GM12878 (cell line): ENCODE measurements around the gene DHX16. TPM values are rescaled to one million over a fixed set of nuclear protein-coding genes. Genes with fewer than 3 reads are reported as not detected.

Experiments
- ASH2L ChIP-seq: fragments of 300-600, 200-600 bp; sonication (generic); IDR thresholded peaks from 2 replicates; pipeline ENCODE4 v1.6.1; 2017; ENCODE audit warnings: low read depth, mild to moderate bottlenecking, borderline replicate concordance
- ATF7 ChIP-seq: fragments of 450-650 bp; IDR thresholded peaks from 2 replicates; pipeline ENCODE4 v1.6.1; 2016; ENCODE audit warnings: low read depth, mild to moderate bottlenecking
- BACH1 ChIP-seq: fragments of 450-650 bp; IDR thresholded peaks from 2 replicates; pipeline ENCODE4 v1.6.1; 2017; ENCODE audit warnings: mild to moderate bottlenecking, borderline replicate concordance
- CEBPB ChIP-seq, 2 experiments: fragments of 150-350 bp in 1 of 2; IDR thresholded peaks; 2 replicates each; pipeline ENCODE4 v1.6.1; 2012 to 2014; ENCODE audit warnings: low read depth in 2 of 2, low read length in 2 of 2, borderline replicate concordance in 1 of 2, inconsistent platforms in 1 of 2
- CHD1 ChIP-seq: IDR thresholded peaks from 2 replicates; pipeline ENCODE4 v1.6.1; 2012; ENCODE audit warnings: low read depth, low read length, improper control_type of control experiment
- EED ChIP-seq: sonication (generic); IDR thresholded peaks from 2 replicates; pipeline ENCODE4 v1.6.1; 2016; ENCODE audit warnings: antibody characterized with exemption, low read depth
- FOS ChIP-seq: IDR thresholded peaks from 3 replicates; pipeline ENCODE4 v1.6.1; 2011; ENCODE audit warnings: borderline replicate concordance; ENCODE audit not compliant: insufficient read length; ENCODE audit errors: extremely low read depth
- MEF2B ChIP-seq: fragments of 450-650 bp; IDR thresholded peaks from 2 replicates; pipeline ENCODE4 v1.6.1; 2018; ENCODE audit warnings: mild to moderate bottlenecking, moderate library complexity; ENCODE audit not compliant: partially characterized antibody, poor library complexity, severe bottlenecking
- MTA3 ChIP-seq: IDR thresholded peaks from 2 replicates; pipeline ENCODE4 v1.6.1; 2012; ENCODE audit warnings: low read length, inconsistent platforms, borderline replicate concordance
- POLR2AphosphoS5 ChIP-seq: IDR thresholded peaks from 2 replicates; pipeline ENCODE4 v1.6.1; 2011; ENCODE audit warnings: mild to moderate bottlenecking, low read length, inconsistent platforms
- SP1 ChIP-seq: IDR thresholded peaks from one replicate; pipeline ENCODE4 v1.6.1; 2011; ENCODE audit warnings: low read depth, low read length
- TCF3 ChIP-seq: IDR thresholded peaks from 2 replicates; pipeline ENCODE4 v1.6.1; 2012; ENCODE audit warnings: low read depth, mild to moderate bottlenecking, low read length, borderline replicate concordance; ENCODE audit not compliant: insufficient read depth
- ZNF207 ChIP-seq: fragments of 450-650 bp; IDR thresholded peaks from 2 replicates; pipeline ENCODE4 v1.6.1; 2014; ENCODE audit warnings: antibody characterized with exemption, mild to moderate bottlenecking, borderline replicate concordance
- polyA plus RNA-seq, 11 experiments: library from polyadenylated mRNA; depleted of rRNA in 4 of 11; unstranded in 6 of 11; stranded (reverse) in 5 of 11; fragments of >200 nt; fragmentation: Nextera tagmentation in 4 of 11; fragmentation: Illumina TruSeq in 1 of 11; extraction: Ambion mirVana in 4 of 11; extraction: Trizol in 1 of 11; gene quantifications; 1 replicate in 1 of 11; 2 replicates in 10 of 11; pipeline versions ENCODE4 v1.2.1 to v1.2.3, GENCODE V29; 2011 to 2016; ENCODE audit warnings: inconsistent platforms in 2 of 11, missing spikeins in 2 of 11, low read depth in 1 of 11
- total RNA-seq, 4 experiments: library from RNA; depleted of rRNA in 3 of 4; stranded (reverse); fragments of >200 nt in 3 of 4; fragmentation: Illumina TruSeq in 1 of 4; extraction: Trizol in 1 of 4; gene quantifications; 2 replicates each; pipeline versions ENCODE4 v1.2.1 to v1.2.3, GENCODE V29; 2013 to 2021
- TF ChIP-seq, protein P1 (sequence below): IDR thresholded peaks from 2 replicates; pipeline ENCODE4 v1.6.1; 2011; ENCODE audit warnings: borderline replicate concordance, low read depth, mild to moderate bottlenecking, moderate library complexity, mixed read lengths, low read length; ENCODE audit not compliant: insufficient read depth; ENCODE audit errors: extremely low read length
- TF ChIP-seq, protein P2 (sequence below): fragments of 150-350 bp; IDR thresholded peaks from 2 replicates; pipeline ENCODE4 v1.6.1; 2014; ENCODE audit warnings: mild to moderate bottlenecking, low read depth, low read length
- TF ChIP-seq, protein P3 (sequence below): fragments of 450-650 bp; IDR thresholded peaks from 2 replicates; pipeline ENCODE4 v1.6.1; 2017; ENCODE audit warnings: mild to moderate bottlenecking
- TF ChIP-seq, protein P4 (sequence below): fragments of 450-650 bp; IDR thresholded peaks from 2 replicates; pipeline ENCODE4 v1.6.1; 2017; ENCODE audit warnings: antibody characterized with exemption, mild to moderate bottlenecking, moderate library complexity
- TF ChIP-seq, protein P5 (sequence below): fragments of 450-650 bp; IDR thresholded peaks from 2 replicates; pipeline ENCODE4 v1.6.1; 2018; ENCODE audit warnings: mild to moderate bottlenecking, low read depth, moderate library complexity; ENCODE audit not compliant: partially characterized antibody

DHX16 gene
- total and polyA plus RNA-seq, 10 of the 15 experiments (the other 5 are each of a cell fraction or from before 2014, with no cell fraction given), result 10.1 to 41.4 (median 38.3) TPM

DNA sequence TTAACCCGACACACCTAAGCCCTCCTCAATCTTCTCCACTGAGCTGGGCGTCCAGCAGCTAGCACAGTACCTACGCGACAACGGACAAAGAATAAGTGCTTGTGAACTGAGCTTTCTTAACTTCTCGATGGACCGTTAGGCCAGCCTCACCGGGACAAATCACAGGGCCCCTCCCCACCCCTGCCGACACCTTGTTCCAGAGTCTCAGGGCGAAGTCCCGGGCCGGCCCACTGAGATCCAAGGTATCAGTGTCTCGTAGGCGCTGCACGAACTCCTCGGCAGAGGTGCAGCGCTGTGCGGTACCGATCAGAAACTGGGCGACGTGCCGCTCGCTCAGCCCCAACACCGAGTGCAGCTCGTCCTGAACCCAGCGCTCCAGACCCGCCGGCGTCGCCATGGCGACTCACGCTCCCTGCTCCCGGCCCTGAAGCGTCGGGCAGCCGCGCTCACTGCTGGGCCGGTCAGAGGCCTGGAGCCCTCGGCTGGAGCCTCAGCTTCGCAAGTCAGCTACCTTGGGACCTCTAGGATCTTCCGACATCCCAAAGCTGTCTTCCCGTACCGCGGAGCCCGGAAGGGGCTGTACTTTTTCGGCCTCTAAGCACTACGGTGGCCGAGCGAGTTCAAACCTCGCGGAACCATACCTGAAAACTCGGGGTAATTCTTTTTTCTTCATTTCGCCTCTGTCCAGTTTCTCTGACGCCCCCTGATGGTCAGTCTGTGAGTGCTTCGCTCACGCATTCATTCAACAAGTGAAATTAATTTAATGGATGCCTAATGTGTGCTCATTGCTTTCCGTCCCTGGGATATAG is at the start of gene DHX16 (continued):
- TF ChIP-seq BACH1, result peak; percentile 49; the same call in 1 of the 2 replicates
- TF ChIP-seq POLR2AphosphoS5, result peak; percentile 74
- TF ChIP-seq, protein P1, sequence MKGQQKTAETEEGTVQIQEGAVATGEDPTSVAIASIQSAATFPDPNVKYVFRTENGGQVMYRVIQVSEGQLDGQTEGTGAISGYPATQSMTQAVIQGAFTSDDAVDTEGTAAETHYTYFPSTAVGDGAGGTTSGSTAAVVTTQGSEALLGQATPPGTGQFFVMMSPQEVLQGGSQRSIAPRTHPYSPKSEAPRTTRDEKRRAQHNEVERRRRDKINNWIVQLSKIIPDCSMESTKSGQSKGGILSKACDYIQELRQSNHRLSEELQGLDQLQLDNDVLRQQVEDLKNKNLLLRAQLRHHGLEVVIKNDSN, result no peak
- TF ChIP-seq, protein P2, sequence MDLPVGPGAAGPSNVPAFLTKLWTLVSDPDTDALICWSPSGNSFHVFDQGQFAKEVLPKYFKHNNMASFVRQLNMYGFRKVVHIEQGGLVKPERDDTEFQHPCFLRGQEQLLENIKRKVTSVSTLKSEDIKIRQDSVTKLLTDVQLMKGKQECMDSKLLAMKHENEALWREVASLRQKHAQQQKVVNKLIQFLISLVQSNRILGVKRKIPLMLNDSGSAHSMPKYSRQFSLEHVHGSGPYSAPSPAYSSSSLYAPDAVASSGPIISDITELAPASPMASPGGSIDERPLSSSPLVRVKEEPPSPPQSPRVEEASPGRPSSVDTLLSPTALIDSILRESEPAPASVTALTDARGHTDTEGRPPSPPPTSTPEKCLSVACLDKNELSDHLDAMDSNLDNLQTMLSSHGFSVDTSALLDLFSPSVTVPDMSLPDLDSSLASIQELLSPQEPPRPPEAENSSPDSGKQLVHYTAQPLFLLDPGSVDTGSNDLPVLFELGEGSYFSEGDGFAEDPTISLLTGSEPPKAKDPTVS, result no peak
- TF ChIP-seq EED, result no peak
- no peak for TF ChIP-seq MEF2B
- TF ChIP-seq ATF7, result peak; percentile 50; the same call in 1 of the 2 replicates
- TF ChIP-seq FOS, result no peak
- no peak for TF ChIP-seq MTA3
- TF ChIP-seq, protein P3, sequence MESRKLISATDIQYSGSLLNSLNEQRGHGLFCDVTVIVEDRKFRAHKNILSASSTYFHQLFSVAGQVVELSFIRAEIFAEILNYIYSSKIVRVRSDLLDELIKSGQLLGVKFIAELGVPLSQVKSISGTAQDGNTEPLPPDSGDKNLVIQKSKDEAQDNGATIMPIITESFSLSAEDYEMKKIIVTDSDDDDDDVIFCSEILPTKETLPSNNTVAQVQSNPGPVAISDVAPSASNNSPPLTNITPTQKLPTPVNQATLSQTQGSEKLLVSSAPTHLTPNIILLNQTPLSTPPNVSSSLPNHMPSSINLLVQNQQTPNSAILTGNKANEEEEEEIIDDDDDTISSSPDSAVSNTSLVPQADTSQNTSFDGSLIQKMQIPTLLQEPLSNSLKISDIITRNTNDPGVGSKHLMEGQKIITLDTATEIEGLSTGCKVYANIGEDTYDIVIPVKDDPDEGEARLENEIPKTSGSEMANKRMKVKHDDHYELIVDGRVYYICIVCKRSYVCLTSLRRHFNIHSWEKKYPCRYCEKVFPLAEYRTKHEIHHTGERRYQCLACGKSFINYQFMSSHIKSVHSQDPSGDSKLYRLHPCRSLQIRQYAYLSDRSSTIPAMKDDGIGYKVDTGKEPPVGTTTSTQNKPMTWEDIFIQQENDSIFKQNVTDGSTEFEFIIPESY, result no peak
- TF ChIP-seq ASH2L, result peak; percentile 87; the same call in 1 of the 2 replicates
- TF ChIP-seq, protein P4, sequence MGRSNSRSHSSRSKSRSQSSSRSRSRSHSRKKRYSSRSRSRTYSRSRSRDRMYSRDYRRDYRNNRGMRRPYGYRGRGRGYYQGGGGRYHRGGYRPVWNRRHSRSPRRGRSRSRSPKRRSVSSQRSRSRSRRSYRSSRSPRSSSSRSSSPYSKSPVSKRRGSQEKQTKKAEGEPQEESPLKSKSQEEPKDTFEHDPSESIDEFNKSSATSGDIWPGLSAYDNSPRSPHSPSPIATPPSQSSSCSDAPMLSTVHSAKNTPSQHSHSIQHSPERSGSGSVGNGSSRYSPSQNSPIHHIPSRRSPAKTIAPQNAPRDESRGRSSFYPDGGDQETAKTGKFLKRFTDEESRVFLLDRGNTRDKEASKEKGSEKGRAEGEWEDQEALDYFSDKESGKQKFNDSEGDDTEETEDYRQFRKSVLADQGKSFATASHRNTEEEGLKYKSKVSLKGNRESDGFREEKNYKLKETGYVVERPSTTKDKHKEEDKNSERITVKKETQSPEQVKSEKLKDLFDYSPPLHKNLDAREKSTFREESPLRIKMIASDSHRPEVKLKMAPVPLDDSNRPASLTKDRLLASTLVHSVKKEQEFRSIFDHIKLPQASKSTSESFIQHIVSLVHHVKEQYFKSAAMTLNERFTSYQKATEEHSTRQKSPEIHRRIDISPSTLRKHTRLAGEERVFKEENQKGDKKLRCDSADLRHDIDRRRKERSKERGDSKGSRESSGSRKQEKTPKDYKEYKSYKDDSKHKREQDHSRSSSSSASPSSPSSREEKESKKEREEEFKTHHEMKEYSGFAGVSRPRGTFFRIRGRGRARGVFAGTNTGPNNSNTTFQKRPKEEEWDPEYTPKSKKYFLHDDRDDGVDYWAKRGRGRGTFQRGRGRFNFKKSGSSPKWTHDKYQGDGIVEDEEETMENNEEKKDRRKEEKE, result no peak
- TF ChIP-seq, protein P5, sequence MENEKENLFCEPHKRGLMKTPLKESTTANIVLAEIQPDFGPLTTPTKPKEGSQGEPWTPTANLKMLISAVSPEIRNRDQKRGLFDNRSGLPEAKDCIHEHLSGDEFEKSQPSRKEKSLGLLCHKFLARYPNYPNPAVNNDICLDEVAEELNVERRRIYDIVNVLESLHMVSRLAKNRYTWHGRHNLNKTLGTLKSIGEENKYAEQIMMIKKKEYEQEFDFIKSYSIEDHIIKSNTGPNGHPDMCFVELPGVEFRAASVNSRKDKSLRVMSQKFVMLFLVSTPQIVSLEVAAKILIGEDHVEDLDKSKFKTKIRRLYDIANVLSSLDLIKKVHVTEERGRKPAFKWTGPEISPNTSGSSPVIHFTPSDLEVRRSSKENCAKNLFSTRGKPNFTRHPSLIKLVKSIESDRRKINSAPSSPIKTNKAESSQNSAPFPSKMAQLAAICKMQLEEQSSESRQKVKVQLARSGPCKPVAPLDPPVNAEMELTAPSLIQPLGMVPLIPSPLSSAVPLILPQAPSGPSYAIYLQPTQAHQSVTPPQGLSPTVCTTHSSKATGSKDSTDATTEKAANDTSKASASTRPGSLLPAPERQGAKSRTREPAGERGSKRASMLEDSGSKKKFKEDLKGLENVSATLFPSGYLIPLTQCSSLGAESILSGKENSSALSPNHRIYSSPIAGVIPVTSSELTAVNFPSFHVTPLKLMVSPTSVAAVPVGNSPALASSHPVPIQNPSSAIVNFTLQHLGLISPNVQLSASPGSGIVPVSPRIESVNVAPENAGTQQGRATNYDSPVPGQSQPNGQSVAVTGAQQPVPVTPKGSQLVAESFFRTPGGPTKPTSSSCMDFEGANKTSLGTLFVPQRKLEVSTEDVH, result no peak
- peak; percentile 10 for TF ChIP-seq SP1
- no peak for TF ChIP-seq CEBPB (IDR thresholded peaks at IDR 0.05; ENCODE audit: borderline replicate concordance in 1 of 2, low read depth in 2 of 2, low read length in 2 of 2)
- TF ChIP-seq ZNF207, result peak; percentile 88
- TF ChIP-seq TCF3, result no peak
- no peak for TF ChIP-seq CHD1
